Measurements from ENCODE around the gene AP1B1. TPM values are rescaled to one million over a fixed set of nuclear protein-coding genes. Genes with fewer than 3 reads are reported as not detected.
A peak's percentile ranks its signal among the peaks of the same experiment; 100 is the strongest.

AP1B1 gene
- total RNA-seq, 2 donors from 2014 or later = 104 to 143 TPM

DNA sequence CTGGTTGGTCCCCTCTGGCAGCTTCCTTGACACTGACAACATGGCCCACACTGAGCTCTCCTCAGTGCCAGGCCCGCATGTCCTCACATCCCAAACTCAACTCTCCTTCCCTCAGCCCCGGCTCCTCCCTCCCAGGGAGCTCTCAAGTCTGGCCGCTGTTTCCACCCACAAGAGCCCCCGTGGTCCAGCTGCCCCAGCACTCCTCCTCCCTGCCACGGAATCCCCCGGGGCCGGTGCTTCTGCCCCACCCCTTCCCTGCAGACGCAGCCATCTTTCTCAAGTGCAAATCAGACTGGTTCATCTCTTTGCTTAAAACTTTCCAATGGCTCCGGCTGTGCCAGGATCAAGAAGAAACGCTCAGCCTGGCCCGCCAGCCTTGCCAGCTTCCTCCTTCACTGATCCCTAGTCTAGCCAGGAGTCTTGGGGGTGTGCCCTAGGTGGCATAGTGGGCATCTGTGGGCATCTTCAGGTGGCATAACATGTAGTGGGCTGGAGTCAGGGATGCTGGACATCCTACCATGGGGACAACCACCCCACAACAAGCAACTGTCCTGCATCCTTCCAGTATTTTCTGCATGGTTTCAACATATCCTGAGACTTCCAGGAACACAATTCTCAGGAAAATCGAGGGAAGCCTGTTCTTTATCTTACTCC is 50.6 kb downstream of the AP1B1 start:
- no peaks in the 10 kb centered on the region for H3K9me3 ChIP-seq
- intact Hi-C loops (cut with DNase I) = no loop called here
- peaks cover 3 to 14% of the 10 kb centered on the region in 2 donors for H3K36me3 ChIP-seq
- H3K27ac ChIP-seq = peak overlapping the region; percentile 55 to 71
- TF ChIP-seq POLR2AphosphoS5 (IDR thresholded peaks at IDR 0.05) (no peak), POLR2A (IDR thresholded peaks at IDR 0.05) (no peak)
- TF ChIP-seq, protein P1, sequence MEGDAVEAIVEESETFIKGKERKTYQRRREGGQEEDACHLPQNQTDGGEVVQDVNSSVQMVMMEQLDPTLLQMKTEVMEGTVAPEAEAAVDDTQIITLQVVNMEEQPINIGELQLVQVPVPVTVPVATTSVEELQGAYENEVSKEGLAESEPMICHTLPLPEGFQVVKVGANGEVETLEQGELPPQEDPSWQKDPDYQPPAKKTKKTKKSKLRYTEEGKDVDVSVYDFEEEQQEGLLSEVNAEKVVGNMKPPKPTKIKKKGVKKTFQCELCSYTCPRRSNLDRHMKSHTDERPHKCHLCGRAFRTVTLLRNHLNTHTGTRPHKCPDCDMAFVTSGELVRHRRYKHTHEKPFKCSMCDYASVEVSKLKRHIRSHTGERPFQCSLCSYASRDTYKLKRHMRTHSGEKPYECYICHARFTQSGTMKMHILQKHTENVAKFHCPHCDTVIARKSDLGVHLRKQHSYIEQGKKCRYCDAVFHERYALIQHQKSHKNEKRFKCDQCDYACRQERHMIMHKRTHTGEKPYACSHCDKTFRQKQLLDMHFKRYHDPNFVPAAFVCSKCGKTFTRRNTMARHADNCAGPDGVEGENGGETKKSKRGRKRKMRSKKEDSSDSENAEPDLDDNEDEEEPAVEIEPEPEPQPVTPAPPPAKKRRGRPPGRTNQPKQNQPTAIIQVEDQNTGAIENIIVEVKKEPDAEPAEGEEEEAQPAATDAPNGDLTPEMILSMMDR (IDR thresholded peaks at IDR 0.05) = no peak
- no peak overlapping the region for H3K4me3 ChIP-seq
- 72% methylated on average over 12 of the region's 12 CpGs for WGBS
- peaks cover 12% of the 10 kb centered on the region for H3K4me1 ChIP-seq (replicated peaks)
- DNase-seq (ENCODE audit: low spot score) = no peak
- H3K27me3 ChIP-seq (replicated peaks; ENCODE audit: insufficient read depth) = no peaks in the 10 kb centered on the region

DNA sequence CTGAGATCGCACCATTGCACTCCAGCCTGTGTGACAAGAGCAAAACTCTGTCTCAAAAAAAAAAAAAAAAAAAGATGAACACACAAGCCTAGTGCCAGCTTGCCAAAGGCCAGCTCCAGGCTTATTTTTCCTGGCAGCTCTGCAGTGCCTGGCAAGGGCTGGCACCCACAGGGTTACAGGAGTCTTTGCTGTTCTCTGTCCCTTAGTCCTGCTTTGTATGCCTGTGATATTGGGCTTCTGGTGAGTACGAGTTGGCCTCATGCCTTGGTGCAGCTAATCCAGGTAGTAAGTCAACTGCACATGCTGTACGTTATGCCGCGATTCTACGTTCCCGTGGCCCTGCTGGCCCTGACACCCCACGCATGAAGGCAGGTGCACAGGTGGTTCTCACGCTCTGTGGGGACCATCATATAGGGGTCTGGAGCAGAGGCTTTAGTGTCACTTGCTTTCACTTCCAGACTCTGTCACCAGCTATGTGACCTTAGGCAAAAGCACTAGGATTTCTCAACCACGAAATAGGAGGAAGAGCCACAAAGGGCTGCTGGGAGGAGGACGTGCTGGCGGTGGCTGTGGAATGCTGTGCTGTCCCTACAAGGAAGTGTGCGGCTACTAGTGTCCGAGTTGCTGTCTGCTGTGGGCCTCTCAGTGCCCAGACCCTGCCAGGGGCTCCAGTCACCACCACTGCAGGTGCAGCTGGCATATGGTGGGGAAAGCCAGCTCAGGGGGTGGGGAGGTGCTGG is 51.4 kb downstream of the AP1B1 start:
- Histone ChIP-seq H3K36me3 (peaks cover 3 to 14% of the 10 kb centered on the region in 2 donors), H3K4me3 (no peak overlapping the region)
- WGBS = 63% methylated on average over 14 of the region's 14 CpGs

DNA sequence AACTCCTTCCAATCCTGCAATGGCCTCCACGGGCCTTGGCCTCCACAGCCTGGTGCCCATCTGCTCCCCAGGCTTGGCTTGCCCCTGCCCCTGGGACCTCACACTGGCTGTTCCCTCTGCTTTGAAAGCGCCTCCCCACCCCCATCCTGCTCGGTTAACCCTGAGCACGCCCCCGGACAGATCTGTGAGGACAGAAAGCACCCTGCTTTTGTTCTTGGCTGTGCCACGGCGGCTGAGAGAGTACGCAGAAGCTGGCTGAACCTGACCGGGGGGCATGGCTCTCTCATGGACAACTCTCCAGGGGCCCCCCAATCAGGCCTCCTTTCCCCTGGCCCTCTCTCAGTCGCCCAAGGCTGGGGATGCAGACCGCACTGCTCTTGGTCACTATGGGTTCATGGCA is 52.7 kb downstream of the AP1B1 start:
- TF ChIP-seq POLR2A (IDR thresholded peaks at IDR 0.05) = no peak
- TF ChIP-seq, protein P1 (IDR thresholded peaks at IDR 0.05) = no peak
- TF ChIP-seq POLR2AphosphoS5 (IDR thresholded peaks at IDR 0.05) = no peak
- intact Hi-C loops (cut with DNase I) = no loop called here
- WGBS = 93% methylated on average over 11 of the region's 11 CpGs

More for the DNA sequence above, 51.4 kb downstream of the AP1B1 start:
- H3K27me3 ChIP-seq (replicated peaks; ENCODE audit: insufficient read depth) = no peaks in the 10 kb centered on the region
- H3K4me1 ChIP-seq (replicated peaks) = peaks cover 9% of the 10 kb centered on the region
- peak; percentile 53 for DNase-seq (ENCODE audit: low spot score)
- intact Hi-C loops (cut with DNase I) = no loop called here
- no peaks in the 10 kb centered on the region for H3K9me3 ChIP-seq
- H3K27ac ChIP-seq = peak overlapping the region; percentile 55 to 71
- TF ChIP-seq POLR2A (IDR thresholded peaks at IDR 0.05) (no peak), POLR2AphosphoS5 (IDR thresholded peaks at IDR 0.05) (no peak)
- TF ChIP-seq, protein P1 (IDR thresholded peaks at IDR 0.05) = no peak

DNA sequence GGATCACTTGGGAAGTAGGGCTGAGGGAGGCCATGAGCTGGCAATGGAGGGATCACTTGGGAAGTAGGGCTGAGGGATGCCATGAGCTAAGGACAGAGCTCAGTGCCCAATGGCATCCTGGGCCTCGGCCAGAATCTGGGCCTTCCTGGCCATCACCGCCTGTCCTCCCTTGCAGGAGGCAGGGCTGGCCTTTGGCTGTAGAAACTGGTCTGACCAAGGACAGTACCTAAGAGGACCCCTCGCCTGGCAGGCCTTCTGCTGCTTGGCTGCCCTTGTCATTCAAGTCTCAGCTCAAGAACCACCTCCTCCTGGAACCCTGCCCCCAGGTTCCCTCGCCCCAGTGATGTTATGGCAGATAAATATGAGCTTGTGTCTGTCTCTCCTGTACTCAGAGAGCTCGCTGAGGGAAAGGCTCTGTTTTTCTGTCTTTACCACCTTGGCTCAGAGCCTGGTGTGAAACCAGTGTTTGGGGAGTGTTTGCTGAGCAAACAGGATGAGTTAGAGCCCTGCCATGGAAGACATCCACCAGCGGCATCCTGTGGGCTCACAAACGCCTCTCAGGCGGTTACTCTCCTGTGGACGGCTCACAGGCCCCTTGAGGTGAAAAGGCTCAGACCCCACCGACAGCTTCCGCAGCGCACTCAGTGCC is 53.5 kb downstream of the AP1B1 start:
- peak overlapping the region; percentile 41 to 71 for H3K27ac ChIP-seq
- DNase-seq (ENCODE audit: low spot score) = peak; percentile 75
- no peaks in the 10 kb centered on the region for H3K27me3 ChIP-seq (replicated peaks; ENCODE audit: insufficient read depth)
- 57% methylated on average over 12 of the region's 12 CpGs for WGBS
- TF ChIP-seq POLR2AphosphoS5 (IDR thresholded peaks at IDR 0.05) (peak; percentile 68), POLR2A (IDR thresholded peaks at IDR 0.05) (no peak)
- peaks cover 0 to 6% of the 10 kb centered on the region in 2 donors for H3K36me3 ChIP-seq
- intact Hi-C loops (cut with DNase I) = no loop called here
- no peak overlapping the region for H3K4me3 ChIP-seq
- no peaks in the 10 kb centered on the region for H3K9me3 ChIP-seq
- peaks cover 9% of the 10 kb centered on the region for H3K4me1 ChIP-seq (replicated peaks)

More for the DNA sequence above, 52.7 kb downstream of the AP1B1 start:
- H3K4me1 ChIP-seq (replicated peaks) = peaks cover 9% of the 10 kb centered on the region
- peaks cover 0 to 6% of the 10 kb centered on the region in 2 donors for H3K36me3 ChIP-seq
- no peak overlapping the region for H3K4me3 ChIP-seq
- no peak for DNase-seq (ENCODE audit: low spot score)
- H3K27me3 ChIP-seq (replicated peaks; ENCODE audit: insufficient read depth) = no peaks in the 10 kb centered on the region
- no peaks in the 10 kb centered on the region for H3K9me3 ChIP-seq
- H3K27ac ChIP-seq = peak overlapping the region; percentile 41 to 71

DNA sequence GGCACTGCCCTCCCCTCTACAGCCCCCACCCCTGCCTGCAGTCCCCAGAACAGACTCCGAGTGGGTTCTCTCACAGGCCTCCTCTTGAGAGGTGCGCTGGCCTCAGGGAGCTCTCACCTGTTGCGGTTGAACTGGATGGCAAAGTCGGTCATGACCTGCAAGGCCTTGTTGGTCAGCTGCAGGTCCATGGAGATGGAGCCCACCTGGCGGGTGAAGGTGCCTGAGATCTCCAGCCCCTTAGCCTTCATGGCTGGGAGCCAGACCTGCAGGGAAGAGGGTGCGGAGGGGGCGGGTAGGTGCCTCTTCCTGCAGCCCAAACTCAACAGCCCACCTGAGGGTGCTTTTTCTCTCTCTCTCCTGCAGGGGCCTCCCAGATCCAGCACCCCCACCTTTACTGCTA is 54.2 kb downstream of the AP1B1 start:
- Histone ChIP-seq H3K4me1 (replicated peaks) (peaks cover 9% of the 10 kb centered on the region), H3K36me3 (peaks cover 0 to 6% of the 10 kb centered on the region in 2 donors), H3K27ac (peak overlapping the region; percentile 41 to 71), H3K4me3 (no peak overlapping the region), H3K9me3 (no peaks in the 10 kb centered on the region), H3K27me3 (replicated peaks; ENCODE audit: insufficient read depth) (no peaks in the 10 kb centered on the region)
- intact Hi-C loops (cut with DNase I) = no loop called here
- 88% methylated on average over 7 of the region's 7 CpGs for WGBS
- no peak for TF ChIP-seq POLR2A (IDR thresholded peaks at IDR 0.05)
- TF ChIP-seq POLR2AphosphoS5 (IDR thresholded peaks at IDR 0.05) = no peak
- TF ChIP-seq, protein P1 (IDR thresholded peaks at IDR 0.05) = no peak
- DNase-seq (ENCODE audit: low spot score) = no peak
